ENCODE results near the gene RTP3.

The RTP3 gene

DNA sequence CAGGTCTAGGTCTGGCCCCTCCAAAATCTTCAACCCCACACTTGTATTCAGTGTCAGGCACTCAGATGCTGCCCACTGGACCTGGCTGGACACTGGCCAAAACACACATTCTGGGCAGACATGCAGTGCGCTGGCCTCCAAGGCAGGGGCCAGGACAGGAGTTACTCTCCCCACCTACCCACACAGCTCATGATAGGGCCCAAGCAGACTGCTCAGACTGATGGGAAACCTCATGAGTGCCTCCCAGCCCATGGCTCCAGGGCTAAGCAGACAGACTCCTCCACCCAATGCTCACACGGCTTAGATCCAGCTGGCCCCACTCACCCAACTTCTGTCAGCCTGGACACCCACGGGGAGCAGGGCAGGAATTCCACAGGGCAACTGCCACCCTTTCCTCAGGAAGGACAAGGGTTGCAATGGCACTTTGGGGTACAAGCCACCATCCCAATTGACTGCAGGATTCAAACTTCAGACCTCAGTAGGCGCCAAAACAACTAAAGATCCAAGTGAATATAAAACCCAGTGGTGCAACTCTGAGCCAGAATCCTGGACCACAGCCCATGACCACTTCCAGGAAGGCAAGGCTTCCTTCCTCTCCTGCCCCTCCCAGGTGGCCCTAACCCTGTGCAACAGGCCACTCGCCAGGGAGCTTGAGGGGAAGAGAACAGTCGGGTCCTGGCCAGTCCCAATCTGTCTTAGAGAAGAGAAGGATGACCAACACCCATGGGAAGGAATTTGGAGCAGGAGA, 34.5 kb upstream of the RTP3 start:
- no peak overlapping the region for H3K27ac Mint-ChIP-seq
- peaks cover 66% of the 10 kb centered on the region for H3K27me3 Mint-ChIP-seq (ENCODE audit: low read depth, poor library complexity)
- DNase-seq = no peak

DNA sequence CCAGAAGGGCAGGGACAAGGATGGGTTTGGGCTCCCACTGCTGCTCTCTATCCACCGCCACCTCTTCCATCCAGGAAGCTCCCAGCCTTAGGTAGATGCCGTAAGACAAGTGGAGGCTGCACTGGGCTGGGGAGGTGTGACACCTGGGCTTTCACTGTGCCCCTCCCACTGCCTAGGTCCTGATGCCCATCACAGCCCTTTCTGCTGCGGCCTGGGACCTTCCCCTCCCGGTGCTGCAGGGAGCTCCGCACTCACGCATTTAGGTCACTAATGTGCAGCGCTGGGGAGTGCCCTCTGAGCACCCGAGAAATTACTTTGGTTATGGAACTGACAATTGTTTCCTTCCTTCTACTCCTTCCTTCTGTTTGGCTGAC, 33.9 kb upstream of the RTP3 start:
- no peak for DNase-seq
- TF ChIP-seq, protein P1, sequence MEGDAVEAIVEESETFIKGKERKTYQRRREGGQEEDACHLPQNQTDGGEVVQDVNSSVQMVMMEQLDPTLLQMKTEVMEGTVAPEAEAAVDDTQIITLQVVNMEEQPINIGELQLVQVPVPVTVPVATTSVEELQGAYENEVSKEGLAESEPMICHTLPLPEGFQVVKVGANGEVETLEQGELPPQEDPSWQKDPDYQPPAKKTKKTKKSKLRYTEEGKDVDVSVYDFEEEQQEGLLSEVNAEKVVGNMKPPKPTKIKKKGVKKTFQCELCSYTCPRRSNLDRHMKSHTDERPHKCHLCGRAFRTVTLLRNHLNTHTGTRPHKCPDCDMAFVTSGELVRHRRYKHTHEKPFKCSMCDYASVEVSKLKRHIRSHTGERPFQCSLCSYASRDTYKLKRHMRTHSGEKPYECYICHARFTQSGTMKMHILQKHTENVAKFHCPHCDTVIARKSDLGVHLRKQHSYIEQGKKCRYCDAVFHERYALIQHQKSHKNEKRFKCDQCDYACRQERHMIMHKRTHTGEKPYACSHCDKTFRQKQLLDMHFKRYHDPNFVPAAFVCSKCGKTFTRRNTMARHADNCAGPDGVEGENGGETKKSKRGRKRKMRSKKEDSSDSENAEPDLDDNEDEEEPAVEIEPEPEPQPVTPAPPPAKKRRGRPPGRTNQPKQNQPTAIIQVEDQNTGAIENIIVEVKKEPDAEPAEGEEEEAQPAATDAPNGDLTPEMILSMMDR (IDR thresholded peaks at IDR 0.05) = no peak
- Mint-ChIP-seq H3K4me1 (no peaks in the 10 kb centered on the region), H3K9me3 (peaks cover 17% of the 10 kb centered on the region), H3K4me3 (no peak overlapping the region), H3K36me3 (ENCODE audit: low read depth) (no peaks in the 10 kb centered on the region), H3K27ac (no peak overlapping the region), H3K27me3 (ENCODE audit: low read depth, poor library complexity) (peaks cover 66% of the 10 kb centered on the region)

More for the DNA sequence above, 34.5 kb upstream of the RTP3 start:
- Mint-ChIP-seq H3K9me3 (peaks cover 17% of the 10 kb centered on the region), H3K4me1 (no peaks in the 10 kb centered on the region), H3K4me3 (no peak overlapping the region), H3K36me3 (ENCODE audit: low read depth) (no peaks in the 10 kb centered on the region)
- TF ChIP-seq, protein P1 (IDR thresholded peaks at IDR 0.05) = no peak

DNA sequence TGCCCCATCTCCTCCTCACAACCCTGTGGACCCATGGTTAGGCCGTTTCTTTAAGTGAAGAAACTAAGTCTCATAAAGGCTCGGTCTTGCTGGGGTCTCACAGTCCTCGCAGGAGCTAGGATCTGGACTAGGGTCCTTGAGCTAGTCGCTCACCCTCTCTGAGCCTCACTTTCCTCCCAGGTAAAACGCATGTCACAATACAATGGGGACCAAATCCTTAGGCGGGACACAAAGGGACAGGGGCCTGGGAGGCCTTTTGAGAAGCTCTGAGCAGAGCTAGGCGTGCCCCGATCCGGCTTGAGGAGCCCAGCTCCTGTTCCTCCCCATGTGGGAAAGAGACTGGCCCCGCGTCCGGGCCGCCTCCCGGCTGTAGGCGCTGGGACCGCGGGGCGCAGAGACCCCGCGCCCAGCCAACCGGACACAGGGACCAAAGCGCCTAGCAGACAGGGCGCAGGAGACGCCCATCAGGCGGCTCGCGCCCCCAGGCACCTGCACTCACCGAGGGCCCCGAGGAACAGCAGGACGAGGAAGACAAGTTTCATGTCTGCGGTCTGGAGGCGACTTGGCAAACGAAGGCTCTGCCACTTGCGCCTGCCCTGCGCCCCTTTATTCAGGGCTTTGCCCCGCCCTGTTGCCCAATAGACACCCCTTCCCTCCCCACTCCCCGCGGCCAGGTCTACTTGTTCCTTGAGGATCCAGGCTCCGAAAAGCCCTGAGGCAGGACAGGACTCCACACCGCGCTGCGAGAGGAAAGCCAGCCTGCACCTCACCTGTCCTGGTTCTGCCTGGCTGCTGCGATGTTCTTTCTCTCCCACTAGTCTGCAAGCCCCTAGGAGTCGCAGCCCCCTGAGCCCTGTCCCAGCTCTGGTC, 33.2 kb upstream of the RTP3 start, which contains the start of gene LTF:
Gene LTF, minus strand, starts transcription at position 580 of the 870 bp plus-strand sequence. Its CDS starts 38 bp downstream, at position 542.
- H3K27ac Mint-ChIP-seq = no peak within 1 kb of the TSS
- DNase-seq = no peak
- TF ChIP-seq, protein P1 (IDR thresholded peaks at IDR 0.05) = no peak
- H3K4me3 Mint-ChIP-seq = no peak within 1 kb of the TSS
- no peaks in the 10 kb centered on the region for H3K4me1 Mint-ChIP-seq
- H3K27me3 Mint-ChIP-seq (ENCODE audit: low read depth, poor library complexity) = peaks cover 65% of the 10 kb centered on the region
- no peaks in the 10 kb centered on the region for H3K36me3 Mint-ChIP-seq (ENCODE audit: low read depth)
- peaks cover 17% of the 10 kb centered on the region for H3K9me3 Mint-ChIP-seq

DNA sequence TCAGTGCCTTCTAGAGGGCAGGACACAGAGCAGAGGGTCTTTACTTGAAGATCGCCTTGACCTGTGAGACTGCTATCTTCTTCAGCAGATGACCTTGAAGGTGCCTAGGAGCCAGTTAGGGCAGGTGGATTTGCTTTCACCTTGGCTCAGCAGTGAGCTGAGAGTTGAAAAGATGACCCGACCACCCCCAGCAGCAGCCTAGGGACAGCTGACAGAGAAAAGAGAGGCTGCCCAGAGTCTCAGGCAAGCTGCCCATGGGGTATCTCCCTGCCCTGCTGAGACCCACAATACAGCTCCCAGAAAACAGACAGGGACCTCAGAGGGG, 32.6 kb upstream of the RTP3 start:
- DNase-seq = no peak
- Mint-ChIP-seq H3K27me3 (ENCODE audit: low read depth, poor library complexity) (peaks cover 60% of the 10 kb centered on the region), H3K4me3 (no peak overlapping the region), H3K36me3 (ENCODE audit: low read depth) (no peaks in the 10 kb centered on the region), H3K9me3 (peaks cover 13% of the 10 kb centered on the region), H3K4me1 (no peaks in the 10 kb centered on the region), H3K27ac (no peak overlapping the region)
- TF ChIP-seq, protein P1 (IDR thresholded peaks at IDR 0.05) = no peak

DNA sequence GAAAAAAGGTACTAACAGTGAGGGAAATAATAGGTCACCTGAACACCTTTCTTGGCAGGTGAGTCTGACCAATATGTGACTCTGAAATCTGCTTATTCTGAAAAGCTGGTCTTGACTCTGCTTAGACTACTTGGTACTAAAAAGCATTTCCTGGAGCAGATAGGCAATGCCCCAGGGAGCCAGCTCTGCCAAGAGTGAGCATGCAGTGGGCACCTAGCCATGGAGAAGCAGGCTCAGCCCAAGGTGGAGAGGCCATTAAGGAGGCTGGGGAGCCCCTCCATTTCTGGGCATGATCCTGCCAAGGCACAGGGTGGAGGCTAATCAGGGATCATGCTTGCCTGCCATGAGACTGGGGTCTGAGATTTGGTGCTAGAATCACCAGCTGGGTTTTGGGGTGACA, 31.5 kb upstream of the RTP3 start:
- Mint-ChIP-seq H3K36me3 (ENCODE audit: low read depth) (no peaks in the 10 kb centered on the region), H3K27ac (no peak overlapping the region), H3K27me3 (ENCODE audit: low read depth, poor library complexity) (peaks cover 61% of the 10 kb centered on the region), H3K9me3 (peaks cover 3% of the 10 kb centered on the region), H3K4me1 (no peaks in the 10 kb centered on the region), H3K4me3 (no peak overlapping the region)
- TF ChIP-seq, protein P1 (IDR thresholded peaks at IDR 0.05) = no peak
- no peak for DNase-seq

Data from nephron progenitor cell (in vitro differentiated cells).